GM12878 (cell line): ENCODE results near the gene NEMF. TPM values are rescaled to one million over a fixed set of nuclear protein-coding genes. Genes with fewer than 3 reads are reported as not detected.

Experiments
- CBX5 ChIP-seq: sonication (generic); IDR thresholded peaks from 2 replicates; pipeline ENCODE4 v1.6.1; 2016; ENCODE audit warnings: low read depth, moderate library complexity, mild to moderate bottlenecking, inconsistent platforms
- CUX1 ChIP-seq: IDR thresholded peaks from 2 replicates; pipeline ENCODE4 v1.6.1; 2012; ENCODE audit warnings: improper control_type of control experiment, low read depth, low read length; ENCODE audit not compliant: insufficient replicate concordance
- GATAD2B ChIP-seq: fragments of 450-650 bp; conservative IDR thresholded peaks from 2 replicates; pipeline ENCODE4 v1.6.1; 2017; ENCODE audit warnings: low read depth, mild to moderate bottlenecking, moderate library complexity
- PAX5 ChIP-seq: IDR thresholded peaks from 2 replicates; pipeline ENCODE4 v1.6.1; 2011; ENCODE audit warnings: low read depth, low read length, borderline replicate concordance
- PAX8 ChIP-seq: fragments of 450-650 bp; IDR thresholded peaks from 2 replicates; pipeline ENCODE4 v1.6.1; 2017; ENCODE audit warnings: mild to moderate bottlenecking, moderate library complexity
- SIX5 ChIP-seq: IDR thresholded peaks from 2 replicates; pipeline ENCODE4 v1.6.1; 2011; ENCODE audit warnings: mild to moderate bottlenecking, low read depth, low read length, moderate library complexity; ENCODE audit not compliant: severe bottlenecking
- TBL1XR1 ChIP-seq: IDR thresholded peaks from 2 replicates; pipeline ENCODE4 v1.6.1; 2012; ENCODE audit warnings: low read depth, low read length, improper control_type of control experiment
- ZNF622 ChIP-seq: fragments of 450-650 bp; IDR thresholded peaks from 2 replicates; pipeline ENCODE4 v1.6.1; 2017; ENCODE audit warnings: mild to moderate bottlenecking, inconsistent platforms
- polyA plus RNA-seq, 11 experiments: library from polyadenylated mRNA; depleted of rRNA in 4 of 11; unstranded in 6 of 11; stranded (reverse) in 5 of 11; fragments of >200 nt; fragmentation: Nextera tagmentation in 4 of 11; fragmentation: Illumina TruSeq in 1 of 11; extraction: Ambion mirVana in 4 of 11; extraction: Trizol in 1 of 11; gene quantifications; 1 replicate in 1 of 11; 2 replicates in 10 of 11; pipeline versions ENCODE4 v1.2.1 to v1.2.3, GENCODE V29; 2011 to 2016; ENCODE audit warnings: inconsistent platforms in 2 of 11, missing spikeins in 2 of 11, low read depth in 1 of 11
- total RNA-seq, 4 experiments: library from RNA; depleted of rRNA in 3 of 4; stranded (reverse); fragments of >200 nt in 3 of 4; fragmentation: Illumina TruSeq in 1 of 4; extraction: Trizol in 1 of 4; gene quantifications; 2 replicates each; pipeline versions ENCODE4 v1.2.1 to v1.2.3, GENCODE V29; 2013 to 2021

Gene NEMF
- total and polyA plus RNA-seq, 10 of the 15 experiments (the other 5 are each of a cell fraction or from before 2014, with no cell fraction given), result 31.5 to 80.1 (median 61.1) TPM

DNA sequence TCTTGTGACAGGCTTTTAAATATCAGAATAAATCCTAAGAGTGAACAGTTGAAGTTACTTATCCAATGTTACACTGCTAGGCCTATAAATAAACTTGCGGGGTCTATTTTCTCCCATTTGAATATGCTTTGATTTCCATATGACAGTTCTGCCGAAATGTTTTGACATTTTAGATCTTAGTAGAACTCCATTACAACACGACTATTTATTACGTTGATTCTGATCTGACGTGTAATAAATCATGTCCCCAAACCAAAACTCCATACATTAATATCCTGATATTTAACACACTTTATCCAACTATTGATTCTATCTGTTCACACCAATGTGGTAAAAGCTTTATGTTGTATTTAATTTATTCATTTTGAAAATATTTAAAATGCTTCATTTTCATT is 16.1 kb upstream of the NEMF start (continued):
- TF ChIP-seq ZNF622, result no peak
- TF ChIP-seq CUX1, result peak; percentile 9
- no peak for TF ChIP-seq CBX5
- TF ChIP-seq SIX5, result no peak
- TF ChIP-seq TBL1XR1, result no peak
- TF ChIP-seq PAX5, result no peak
- no peak for TF ChIP-seq PAX8
- 0 out of 2 replicates have a peak, but pooled peaks have one; percentile 3 for TF ChIP-seq GATAD2B
